HepG2 (cell line): ENCODE measurements around the gene NIT2. TPM values are rescaled to one million over a fixed set of nuclear protein-coding genes. Genes with fewer than 3 reads are reported as not detected.

Source experiments
- BRD4 ChIP-seq: sonication (generic); formaldehyde crosslinking; IDR thresholded peaks from 2 replicates; pipeline ENCODE4 v1.4.0; 2020; ENCODE audit warnings: missing genetic modification reagents
- ELF3 ChIP-seq: IDR thresholded peaks from 2 replicates; pipeline ENCODE4 v1.6.1; 2016; ENCODE audit warnings: missing genetic modification reagents, missing compliant biosample characterization
- ETV6 ChIP-seq: sonication (generic); formaldehyde crosslinking; conservative IDR thresholded peaks from 2 replicates; pipeline ENCODE4 v1.4.0; 2020; ENCODE audit warnings: missing genetic modification reagents
- FOXO4 ChIP-seq: sonication (generic); formaldehyde crosslinking; conservative IDR thresholded peaks from 2 replicates; pipeline ENCODE4 v1.8.1; 2023; ENCODE audit warnings: missing genetic modification reagents
- IKZF5 ChIP-seq: IDR thresholded peaks from 2 replicates; pipeline ENCODE4 v1.6.1; 2018; ENCODE audit warnings: missing genetic modification reagents, mild to moderate bottlenecking, missing compliant biosample characterization
- MAZ ChIP-seq, 2 experiments: sonication (generic) in 1 of 2; formaldehyde crosslinking in 1 of 2; IDR thresholded peaks; 2 replicates each; pipeline versions ENCODE4 v1.5.0 to v1.6.1; 2012 to 2020; ENCODE audit warnings: low read depth in 2 of 2, mild to moderate bottlenecking in 2 of 2, borderline replicate concordance in 1 of 2, improper control_type of control experiment in 1 of 2, low read length in 1 of 2, missing genetic modification reagents in 1 of 2, moderate library complexity in 1 of 2
- PHB2 ChIP-seq: fragments of 450-650 bp; IDR thresholded peaks from 2 replicates; pipeline ENCODE4 v1.6.1; 2018; ENCODE audit not compliant: partially characterized antibody
- WIZ ChIP-seq: sonication (generic); formaldehyde crosslinking; IDR thresholded peaks from 2 replicates; pipeline ENCODE4 v1.5.1; 2020; ENCODE audit warnings: mild to moderate bottlenecking, missing genetic modification reagents
- ZBTB7A ChIP-seq: sonication (generic); formaldehyde crosslinking; IDR thresholded peaks from 2 replicates; pipeline ENCODE4 v1.8.0; 2022; ENCODE audit warnings: mild to moderate bottlenecking, missing genetic modification reagents
- ZKSCAN8 ChIP-seq: IDR thresholded peaks from 2 replicates; pipeline ENCODE4 v1.6.1; 2016; ENCODE audit warnings: borderline replicate concordance, missing genetic modification reagents, missing compliant biosample characterization
- ZNF205 ChIP-seq: IDR thresholded peaks from 2 replicates; pipeline ENCODE4 v1.6.1; 2018; ENCODE audit warnings: missing biosample characterization, missing genetic modification reagents
- ZNF510 ChIP-seq: sonication (generic); formaldehyde crosslinking; IDR thresholded peaks from 2 replicates; pipeline ENCODE4 v1.4.0; 2020; ENCODE audit warnings: low read depth, mild to moderate bottlenecking, missing genetic modification reagents
- ZNF550 ChIP-seq: sonication (generic); formaldehyde crosslinking; IDR thresholded peaks from 2 replicates; pipeline ENCODE4 v1.4.0; 2020; ENCODE audit warnings: mild to moderate bottlenecking, missing genetic modification reagents, borderline replicate concordance
- ZNF646 ChIP-seq: sonication (generic); formaldehyde crosslinking; IDR thresholded peaks from 2 replicates; pipeline ENCODE4 v1.9.0; 2021; ENCODE audit warnings: mild to moderate bottlenecking, missing genetic modification reagents
- ZNF747 ChIP-seq: sonication (generic); formaldehyde crosslinking; IDR thresholded peaks from 2 replicates; pipeline ENCODE4 v1.8.1; 2023; ENCODE audit warnings: missing genetic modification reagents, mild to moderate bottlenecking, borderline replicate concordance
- polyA plus RNA-seq, 8 experiments: library from polyadenylated mRNA; depleted of rRNA in 3 of 8; stranded (reverse) in 7 of 8; unstranded in 1 of 8; fragments of >200 nt; fragmentation: Illumina TruSeq in 4 of 8; extraction: Trizol in 4 of 8; gene quantifications; 2 replicates each; pipeline versions ENCODE4 v1.2.1 to v1.2.3, GENCODE V29; 2011 to 2016; ENCODE audit warnings: low read depth in 4 of 8, missing spikeins in 1 of 8, mixed read lengths in 1 of 8; ENCODE audit not compliant: insufficient read depth in 1 of 8
- total RNA-seq, 5 experiments: library from RNA; depleted of rRNA; stranded (reverse); fragments of >200 nt; fragmentation: Illumina TruSeq; extraction: Trizol; gene quantifications; 2 replicates each; pipeline ENCODE4 v1.2.3, GENCODE V29; 2016; ENCODE audit warnings: low read depth in 1 of 5

NIT2 gene
- total and polyA plus RNA-seq, 2 of the 13 experiments (the other 11 are each of a cell fraction or from before 2014, with no cell fraction given), result 43.4 to 49.1 TPM

- TF ChIP-seq IKZF5 (CRISPR knock-in tag), result peak; percentile 70
- peak; percentile 60; the same call in 1 of the 2 replicates for TF ChIP-seq ZKSCAN8 (CRISPR knock-in tag)
- peak; percentile 25; the same call in 1 of the 2 replicates for TF ChIP-seq ELF3
- 0 out of 2 replicates have a peak, but pooled peaks have one; percentile 61 for TF ChIP-seq WIZ (CRISPR knock-in tag)
- no peak for TF ChIP-seq ZNF550 (CRISPR knock-in tag)
- TF ChIP-seq PHB2, result no peak
- TF ChIP-seq ZBTB7A, result peak; percentile 90
- TF ChIP-seq ZNF510 (CRISPR knock-in tag), result peak; percentile 61
- TF ChIP-seq ZNF646, result no peak
- no peak for TF ChIP-seq ZNF205
- peak; percentile 23 for TF ChIP-seq ZNF747 (CRISPR knock-in tag)
- TF ChIP-seq ETV6 (CRISPR knock-in tag), result no peak; the same call in none of the 2 replicates
- TF ChIP-seq MAZ (IDR thresholded peaks at IDR 0.05; ENCODE audit: borderline replicate concordance, low read depth, low read length), result no peak
- TF ChIP-seq MAZ (CRISPR knock-in tag; IDR thresholded peaks at IDR 0.05; ENCODE audit: low read depth), result peak; percentile 70
- TF ChIP-seq BRD4 (CRISPR knock-in tag), result peak; percentile 63; the same call in 1 of the 2 replicates
- no peak for TF ChIP-seq FOXO4 (CRISPR knock-in tag)
These were observed 66.5 kb downstream of the NIT2 start, which contains the start of the genes LNP1 and TOMM70 (continued) for GRCh38 chr3:100400780-100401673.
